SK-N-SH (cell line): ENCODE measurements around the gene APC2. TPM values are rescaled to one million over a fixed set of nuclear protein-coding genes. Genes with fewer than 3 reads are reported as not detected.

ENCODE experiments used
- CTCF ChIA-PET: fragments of 300-600, 350-600 bp; formaldehyde crosslinking; extraction: SDS; loops from one replicate; lab custom pipeline; 2021; lab: Yijun Ruan, JAX
- POLR2A ChIA-PET: fragments of 350-600 bp; sonication (Branson Sonifier 250); formaldehyde crosslinking; extraction: SDS; loops from one replicate; lab custom pipeline; 2020; ENCODE audit warnings: antibody characterized with exemption, inconsistent platforms; lab: Yijun Ruan, JAX
- DNase-seq: peaks from one replicate; pipeline ENCODE4 v3.0.0; 2012
- H2AFZ ChIP-seq: fragments of 200-600 bp; sonication (generic); 2 replicates; pipeline ENCODE4 v1.8.1; 2016; ENCODE audit warnings: antibody characterized with exemption, mild to moderate bottlenecking, low read depth
- H3F3A ChIP-seq: fragments of 200-600 bp; sonication (generic); replicated peaks from 2 replicates; pipeline ENCODE3; 2016; ENCODE audit warnings: antibody characterized with exemption, mild to moderate bottlenecking; ENCODE audit not compliant: insufficient read depth
- H3K27ac ChIP-seq, 2 experiments: fragments of 200-500 bp in 1 of 2; fragments of 200-600 bp in 1 of 2; sonication (Bioruptor generic) in 1 of 2; sonication (generic), shearing (Covaris generic) in 1 of 2; 2 replicates each; pipeline versions ENCODE4 v1.5.1 to v1.6.1; 2014 to 2016; ENCODE audit warnings: low read depth in 2 of 2, inconsistent platforms in 1 of 2, low read length in 1 of 2, mild to moderate bottlenecking in 1 of 2, mixed read lengths in 1 of 2
- H3K27me3 ChIP-seq: fragments of 200-600 bp; sonication (generic), shearing (Covaris generic); 2 replicates; pipeline ENCODE4 v1.6.1; 2016; ENCODE audit warnings: mixed run types; ENCODE audit not compliant: insufficient read depth
- H3K36me3 ChIP-seq, 2 experiments: fragments of 200-500 bp in 1 of 2; fragments of 200-600 bp in 1 of 2; sonication (Bioruptor generic) in 1 of 2; sonication (generic) in 1 of 2; replicated peaks in 1 of 2; 2 replicates each; pipeline versions ENCODE3 to v1.5.1; 2014 to 2016; ENCODE audit warnings: low read length in 1 of 2, mild to moderate bottlenecking in 1 of 2; ENCODE audit not compliant: insufficient read depth in 2 of 2, control insufficient read depth in 1 of 2
- H3K4me1 ChIP-seq, 2 experiments: fragments of 200-500 bp in 1 of 2; fragments of 200-600 bp in 1 of 2; sonication (Bioruptor generic) in 1 of 2; sonication (generic), shearing (Covaris generic) in 1 of 2; 2 replicates each; pipeline versions ENCODE4 v1.5.1 to v1.6.1; 2014 to 2016; ENCODE audit warnings: low read depth in 1 of 2, low read length in 1 of 2, mixed run types in 1 of 2; ENCODE audit not compliant: insufficient read depth in 2 of 2, control insufficient read depth in 1 of 2
- H3K4me2 ChIP-seq: fragments of 200-600 bp; sonication (generic), shearing (Covaris generic); 2 replicates; pipeline ENCODE4 v1.6.1; 2017; ENCODE audit warnings: mixed run types
- H3K4me3 ChIP-seq, 2 experiments: fragments of 200-500 bp in 1 of 2; fragments of 200-600 bp in 1 of 2; sonication (Bioruptor generic) in 1 of 2; sonication (generic), shearing (Covaris generic) in 1 of 2; 2 replicates each; pipeline versions ENCODE4 v1.5.1 to v1.8.1; 2014 to 2016; ENCODE audit warnings: low read depth in 2 of 2, inconsistent platforms in 1 of 2, low read length in 1 of 2, mild to moderate bottlenecking in 1 of 2, mixed read lengths in 1 of 2, moderate library complexity in 1 of 2
- H3K79me2 ChIP-seq: fragments of 200-600 bp; sonication (generic); 2 replicates; pipeline ENCODE4 v1.8.1; 2017; ENCODE audit warnings: mild to moderate bottlenecking; ENCODE audit not compliant: insufficient read depth
- H3K9ac ChIP-seq: fragments of 200-600 bp; sonication (generic); 2 replicates; pipeline ENCODE4 v1.6.1; 2017; ENCODE audit warnings: mixed run types
- H3K9me2 ChIP-seq: fragments of 200-600 bp; sonication (generic); 2 replicates; pipeline ENCODE4 v1.6.1; 2017; ENCODE audit warnings: mixed run types
- H3K9me3 ChIP-seq: fragments of 200-600 bp; sonication (generic); 2 replicates; pipeline ENCODE4 v1.6.1; 2017; ENCODE audit warnings: mixed run types, mild to moderate bottlenecking, moderate library complexity
- H4K20me1 ChIP-seq: fragments of 200-600 bp; sonication (generic); 2 replicates; pipeline ENCODE4 v1.6.1; 2017; ENCODE audit warnings: mild to moderate bottlenecking, mixed run types; ENCODE audit not compliant: insufficient read depth
- CHD2 ChIP-seq: fragments of 150-350 bp; IDR thresholded peaks from 2 replicates; pipeline ENCODE4 v1.6.1; 2018; ENCODE audit warnings: low read length; ENCODE audit not compliant: partially characterized antibody
- ELF1 ChIP-seq: IDR thresholded peaks from 2 replicates; pipeline ENCODE4 v1.4.0; 2012
- EP300 ChIP-seq, 2 experiments: IDR thresholded peaks; 2 replicates each; pipeline versions ENCODE4 v1.4.0 to v1.6.1; 2012; ENCODE audit warnings: borderline replicate concordance in 1 of 2, low read depth in 1 of 2, low read length in 1 of 2
- EZH2phosphoT487 ChIP-seq: fragments of 200-600 bp; sonication (generic); IDR thresholded peaks from 2 replicates; pipeline ENCODE4 v1.6.1; 2017; ENCODE audit warnings: low read depth, mixed run types, mild to moderate bottlenecking, antibody characterized with exemption, moderate library complexity, borderline replicate concordance
- FOSL2 ChIP-seq: IDR thresholded peaks from 2 replicates; pipeline ENCODE4 v1.4.0; 2012; ENCODE audit warnings: low read depth, mild to moderate bottlenecking, moderate library complexity, borderline replicate concordance
- FOXJ3 ChIP-seq: sonication (generic); formaldehyde crosslinking; IDR thresholded peaks from 2 replicates; pipeline ENCODE4 v1.5.1; 2020; ENCODE audit warnings: mild to moderate bottlenecking, missing genetic modification reagents
- FOXM1 ChIP-seq: IDR thresholded peaks from 2 replicates; pipeline ENCODE4 v1.4.0; 2012; ENCODE audit warnings: low read depth, mild to moderate bottlenecking
- GABPA ChIP-seq: IDR thresholded peaks from 2 replicates; pipeline ENCODE4 v1.4.0; 2012; ENCODE audit warnings: low read depth, mild to moderate bottlenecking
- GATA2 ChIP-seq: sonication (generic); formaldehyde crosslinking; IDR thresholded peaks from 2 replicates; pipeline ENCODE4 v1.5.0; 2020; ENCODE audit warnings: mild to moderate bottlenecking, missing genetic modification reagents
- MEF2A ChIP-seq: IDR thresholded peaks from 2 replicates; pipeline ENCODE4 v1.4.0; 2012; ENCODE audit warnings: low read depth, borderline replicate concordance
- MXI1 ChIP-seq: IDR thresholded peaks from 2 replicates; pipeline ENCODE4 v1.6.1; 2012; ENCODE audit warnings: mild to moderate bottlenecking, low read depth, low read length, improper control_type of control experiment
- NFIC ChIP-seq: IDR thresholded peaks from 2 replicates; pipeline ENCODE4 v1.4.0; 2012; ENCODE audit warnings: borderline replicate concordance
- POLR2AphosphoS5 ChIP-seq: IDR thresholded peaks from 2 replicates; pipeline ENCODE4 v1.6.1; 2012; ENCODE audit warnings: low read depth, low read length
- RAD21 ChIP-seq: IDR thresholded peaks from 2 replicates; pipeline ENCODE4 v1.6.1; 2012; ENCODE audit warnings: mild to moderate bottlenecking, low read length
- RCOR1 ChIP-seq: fragments of 150-350 bp; IDR thresholded peaks from 2 replicates; pipeline ENCODE4 v1.6.1; 2017; ENCODE audit warnings: antibody characterized with exemption, low read length
- RFX5 ChIP-seq: IDR thresholded peaks from 2 replicates; pipeline ENCODE4 v1.6.1; 2012; ENCODE audit warnings: mild to moderate bottlenecking, improper control_type of control experiment, low read length
- RXRA ChIP-seq: IDR thresholded peaks from 2 replicates; pipeline ENCODE4 v1.4.0; 2012; ENCODE audit warnings: low read depth, mild to moderate bottlenecking, borderline replicate concordance
- SIN3A ChIP-seq: IDR thresholded peaks from 2 replicates; pipeline ENCODE4 v1.6.1; 2012; ENCODE audit warnings: low read depth, mild to moderate bottlenecking, low read length, moderate library complexity, borderline replicate concordance
- TAF1 ChIP-seq: IDR thresholded peaks from 2 replicates; pipeline ENCODE4 v1.6.1; 2012; ENCODE audit warnings: low read depth, mild to moderate bottlenecking, low read length, moderate library complexity, borderline replicate concordance
- TCF12 ChIP-seq: IDR thresholded peaks from 2 replicates; pipeline ENCODE4 v1.4.0; 2012
- TEAD4 ChIP-seq: IDR thresholded peaks from 2 replicates; pipeline ENCODE4 v1.4.0; 2012; ENCODE audit warnings: mild to moderate bottlenecking, borderline replicate concordance; ENCODE audit not compliant: insufficient read depth
- YY1 ChIP-seq: IDR thresholded peaks from 2 replicates; pipeline ENCODE4 v1.4.0; 2012; ENCODE audit warnings: low read depth, mild to moderate bottlenecking
- WGBS: methylation state at CpG from one replicate; pipeline ENCODE4 v1.1.6; 2017; ENCODE audit warnings: low lambda C conversion rate; 5-methylcytosine and 5-hydroxymethylcytosine counted together
- polyA plus RNA-seq, 3 experiments: library from polyadenylated mRNA; depleted of rRNA; stranded (reverse); fragments of >200 nt; gene quantifications; 2 replicates each; pipeline ENCODE4 v1.2.3, GENCODE V29; 2012
- TF ChIP-seq, protein P1 (sequence below): IDR thresholded peaks from 2 replicates; pipeline ENCODE4; 2012
- TF ChIP-seq, protein P2 (sequence below): fragments of 200-600 bp; sonication (generic); IDR thresholded peaks from 2 replicates; pipeline ENCODE4 v1.6.1; 2017; ENCODE audit warnings: antibody characterized with exemption, mild to moderate bottlenecking, moderate library complexity
- TF ChIP-seq, protein P3 (sequence below): IDR thresholded peaks from 2 replicates; pipeline ENCODE4 v1.4.0; 2012; ENCODE audit warnings: low read depth
- TF ChIP-seq, protein P4 (sequence below): IDR thresholded peaks from 2 replicates; pipeline ENCODE4 v1.4.0; 2012; ENCODE audit warnings: low read depth, borderline replicate concordance
- TF ChIP-seq, protein P5 (sequence below): fragments of 150-350 bp; IDR thresholded peaks from 2 replicates; pipeline ENCODE4 v1.6.1; 2017; ENCODE audit warnings: antibody characterized with exemption, low read length, low read depth, borderline replicate concordance

APC2 gene
- polyA plus RNA-seq, 1 of the 3 experiments (the other 2 are of a cell fraction): 1.3 TPM

DNA sequence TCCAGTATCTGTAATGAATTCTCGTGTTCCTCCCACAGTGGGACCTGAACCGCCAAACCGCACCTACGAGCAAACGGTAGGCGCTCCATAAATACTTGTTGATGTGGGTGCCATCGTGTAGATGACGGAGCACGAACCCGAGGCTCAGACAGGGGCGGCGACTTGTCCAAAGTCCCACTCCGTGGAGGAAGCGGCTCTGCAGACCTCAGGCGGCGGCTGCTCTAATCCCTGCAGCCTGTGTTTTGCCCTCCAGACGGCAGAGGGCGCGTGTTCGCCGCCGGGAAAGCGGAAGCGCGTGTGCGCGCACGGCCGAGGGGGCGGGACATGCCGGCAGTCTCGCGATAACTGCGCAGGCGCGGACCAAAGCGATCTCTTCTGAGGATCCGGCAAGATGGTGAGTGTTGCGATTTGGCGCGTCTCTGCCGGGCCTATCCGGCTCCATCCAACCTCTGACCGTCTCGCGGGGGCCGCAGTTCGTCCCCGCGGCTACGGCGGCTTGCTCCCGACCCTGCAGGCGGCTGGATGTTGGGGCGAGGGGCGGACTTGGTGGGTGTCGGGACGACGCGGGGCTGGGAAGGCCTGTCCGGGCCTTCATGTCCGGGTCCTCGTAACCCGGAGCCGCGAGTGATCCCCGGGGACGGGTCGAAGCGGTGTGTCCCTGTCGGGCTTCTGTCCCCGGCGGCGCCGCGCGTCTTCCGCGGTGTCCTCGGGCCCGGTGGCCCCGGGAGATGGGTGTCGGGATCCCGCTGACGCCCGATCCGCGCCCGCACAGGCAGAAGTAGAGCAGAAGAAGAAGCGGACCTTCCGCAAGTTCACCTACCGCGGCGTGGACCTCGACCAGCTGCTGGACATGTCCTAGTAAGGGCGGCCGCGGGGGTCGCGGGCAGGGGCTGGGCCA lies 11.6 kb upstream of the APC2 start, which contains the start of gene RPS15:
Gene RPS15 (plus strand): TSS at position 362 of the 898 bp plus-strand sequence. CDS start 30 bp downstream, at position 392.
- H3K9me3 ChIP-seq: no peaks in the 10 kb centered on the region
- peak within 1 kb of the TSS; percentile 96 for H3K9ac ChIP-seq
- H4K20me1 ChIP-seq: peaks cover 50% of the 10 kb centered on the region
- CTCF ChIA-PET: interaction anchor here (0.7 to 2.0 kb wide), 6 partner anchors 9 to 122 kb away, joined by 3 to 9 read pairs (median 4); no protein-coding TSS in a partner anchor
- peaks cover 56% of the 10 kb centered on the region for H3F3A ChIP-seq
- H3K4me2 ChIP-seq: peak within 1 kb of the TSS; percentile 97
- peaks cover 3 to 17% of the 10 kb centered on the region in 2 experiments; a peak in 3 of 4 replicates for H3K4me1 ChIP-seq
- WGBS: 6% methylated on average over 27 of the region's 100 CpGs
- H3K4me3 ChIP-seq: peak within 1 kb of the TSS; percentile 80 to 81
- H3K79me2 ChIP-seq: peaks cover 43% of the 10 kb centered on the region
- no peaks in the 10 kb centered on the region for H3K9me2 ChIP-seq
- H3K27me3 ChIP-seq: no peaks in the 10 kb centered on the region
- peak; percentile 96 for DNase-seq
- H3K36me3 ChIP-seq: peaks cover 35 to 51% of the 10 kb centered on the region in 2 experiments
- H3K27ac ChIP-seq: peak within 1 kb of the TSS; percentile 81 to 82
- POLR2A ChIA-PET: interaction anchor here (1.1 kb wide), 1 partner anchor 169 kb away, joined by 3 read pairs; the partner anchor contains the start of gene CIRBP
- peak within 1 kb of the TSS; percentile 79; the same call in 1 of the 2 replicates for H2AFZ ChIP-seq
- 0 out of 4 replicates have a peak, but pooled peaks of 1 of the 2 experiments have one; percentile 30 for TF ChIP-seq EP300 (IDR thresholded peaks at IDR 0.05; ENCODE audit: borderline replicate concordance in 1 of 2, low read depth in 1 of 2, low read length in 1 of 2)
- TF ChIP-seq POLR2AphosphoS5: peak; percentile 99
- TF ChIP-seq NFIC: no peak; the same call in 1 of the 2 replicates
- TF ChIP-seq FOXM1: no peak
- peak; percentile 87 for TF ChIP-seq YY1
- TF ChIP-seq, protein P1, sequence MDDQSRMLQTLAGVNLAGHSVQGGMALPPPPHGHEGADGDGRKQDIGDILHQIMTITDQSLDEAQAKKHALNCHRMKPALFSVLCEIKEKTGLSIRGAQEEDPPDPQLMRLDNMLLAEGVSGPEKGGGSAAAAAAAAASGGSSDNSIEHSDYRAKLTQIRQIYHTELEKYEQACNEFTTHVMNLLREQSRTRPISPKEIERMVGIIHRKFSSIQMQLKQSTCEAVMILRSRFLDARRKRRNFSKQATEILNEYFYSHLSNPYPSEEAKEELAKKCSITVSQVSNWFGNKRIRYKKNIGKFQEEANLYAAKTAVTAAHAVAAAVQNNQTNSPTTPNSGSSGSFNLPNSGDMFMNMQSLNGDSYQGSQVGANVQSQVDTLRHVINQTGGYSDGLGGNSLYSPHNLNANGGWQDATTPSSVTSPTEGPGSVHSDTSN: peak; percentile 37; the same call in 1 of the 2 replicates
- peak; percentile 91 for TF ChIP-seq ELF1
- TF ChIP-seq MXI1: peak; percentile 82
- TF ChIP-seq FOSL2: no peak
- no peak for TF ChIP-seq RFX5
- TF ChIP-seq MEF2A: no peak; the same call in 1 of the 2 replicates
- TF ChIP-seq GABPA: peak; percentile 91
- TF ChIP-seq TCF12: no peak
- TF ChIP-seq RAD21: no peak
- TF ChIP-seq RXRA: no peak
- 0 out of 2 replicates have a peak, but pooled peaks have one; percentile 32 for TF ChIP-seq TEAD4
- peak; percentile 100 for TF ChIP-seq CHD2
- peak; percentile 91; the same call in 1 of the 2 replicates for TF ChIP-seq SIN3A
- peak; percentile 99 for TF ChIP-seq TAF1
- TF ChIP-seq, protein P2, sequence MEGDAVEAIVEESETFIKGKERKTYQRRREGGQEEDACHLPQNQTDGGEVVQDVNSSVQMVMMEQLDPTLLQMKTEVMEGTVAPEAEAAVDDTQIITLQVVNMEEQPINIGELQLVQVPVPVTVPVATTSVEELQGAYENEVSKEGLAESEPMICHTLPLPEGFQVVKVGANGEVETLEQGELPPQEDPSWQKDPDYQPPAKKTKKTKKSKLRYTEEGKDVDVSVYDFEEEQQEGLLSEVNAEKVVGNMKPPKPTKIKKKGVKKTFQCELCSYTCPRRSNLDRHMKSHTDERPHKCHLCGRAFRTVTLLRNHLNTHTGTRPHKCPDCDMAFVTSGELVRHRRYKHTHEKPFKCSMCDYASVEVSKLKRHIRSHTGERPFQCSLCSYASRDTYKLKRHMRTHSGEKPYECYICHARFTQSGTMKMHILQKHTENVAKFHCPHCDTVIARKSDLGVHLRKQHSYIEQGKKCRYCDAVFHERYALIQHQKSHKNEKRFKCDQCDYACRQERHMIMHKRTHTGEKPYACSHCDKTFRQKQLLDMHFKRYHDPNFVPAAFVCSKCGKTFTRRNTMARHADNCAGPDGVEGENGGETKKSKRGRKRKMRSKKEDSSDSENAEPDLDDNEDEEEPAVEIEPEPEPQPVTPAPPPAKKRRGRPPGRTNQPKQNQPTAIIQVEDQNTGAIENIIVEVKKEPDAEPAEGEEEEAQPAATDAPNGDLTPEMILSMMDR: peak; percentile 86
- TF ChIP-seq, protein P3, sequence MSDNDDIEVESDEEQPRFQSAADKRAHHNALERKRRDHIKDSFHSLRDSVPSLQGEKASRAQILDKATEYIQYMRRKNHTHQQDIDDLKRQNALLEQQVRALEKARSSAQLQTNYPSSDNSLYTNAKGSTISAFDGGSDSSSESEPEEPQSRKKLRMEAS: peak; percentile 89
- TF ChIP-seq EZH2phosphoT487: no peak
- TF ChIP-seq FOXJ3 (CRISPR knock-in tag): peak; percentile 85
- TF ChIP-seq, protein P4, sequence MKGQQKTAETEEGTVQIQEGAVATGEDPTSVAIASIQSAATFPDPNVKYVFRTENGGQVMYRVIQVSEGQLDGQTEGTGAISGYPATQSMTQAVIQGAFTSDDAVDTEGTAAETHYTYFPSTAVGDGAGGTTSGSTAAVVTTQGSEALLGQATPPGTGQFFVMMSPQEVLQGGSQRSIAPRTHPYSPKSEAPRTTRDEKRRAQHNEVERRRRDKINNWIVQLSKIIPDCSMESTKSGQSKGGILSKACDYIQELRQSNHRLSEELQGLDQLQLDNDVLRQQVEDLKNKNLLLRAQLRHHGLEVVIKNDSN: peak; percentile 50
- peak; percentile 69 for TF ChIP-seq RCOR1
- TF ChIP-seq, protein P5, sequence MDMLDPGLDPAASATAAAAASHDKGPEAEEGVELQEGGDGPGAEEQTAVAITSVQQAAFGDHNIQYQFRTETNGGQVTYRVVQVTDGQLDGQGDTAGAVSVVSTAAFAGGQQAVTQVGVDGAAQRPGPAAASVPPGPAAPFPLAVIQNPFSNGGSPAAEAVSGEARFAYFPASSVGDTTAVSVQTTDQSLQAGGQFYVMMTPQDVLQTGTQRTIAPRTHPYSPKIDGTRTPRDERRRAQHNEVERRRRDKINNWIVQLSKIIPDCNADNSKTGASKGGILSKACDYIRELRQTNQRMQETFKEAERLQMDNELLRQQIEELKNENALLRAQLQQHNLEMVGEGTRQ: peak; percentile 50; the same call in 1 of the 2 replicates
- no peak for TF ChIP-seq GATA2 (CRISPR knock-in tag)
